Muscle of leg (tissue), 11 donors: Measurements from ENCODE around the gene XIST. TPM values are rescaled to one million over a fixed set of nuclear protein-coding genes. Genes with fewer than 3 reads are reported as not detected.
A peak's percentile ranks its signal among the peaks of the same experiment; 100 is the strongest.
"Not testable (repeated sequence)": the region's sequence is repeated elsewhere in the genome, so short reads cannot be mapped to it uniquely, and the experiment has no call there.

Experiments used
- DNase-seq: peaks from one replicate; pipeline ENCODE4 v3.0.0; 2013
- H3K27ac ChIP-seq: one replicate; pipeline ENCODE4 v1.5.1; 2013; ENCODE audit warnings: mild to moderate bottlenecking, low read length, control low read depth
- H3K27me3 ChIP-seq: one replicate; pipeline ENCODE4 v1.6.1; 2013; ENCODE audit warnings: low read length; ENCODE audit not compliant: control insufficient read depth, insufficient read depth
- H3K36me3 ChIP-seq: one replicate; pipeline ENCODE4 v1.6.1; 2013; ENCODE audit warnings: low read length; ENCODE audit not compliant: control insufficient read depth, insufficient read depth
- H3K4me1 ChIP-seq: one replicate; pipeline ENCODE4 v1.6.1; 2013; ENCODE audit warnings: low read length; ENCODE audit not compliant: control insufficient read depth, insufficient read depth
- H3K4me3 ChIP-seq: one replicate; pipeline ENCODE4 v1.5.1; 2013; ENCODE audit warnings: low read length, control low read depth
- H3K9me3 ChIP-seq: replicated peaks from 2 replicates; pipeline ENCODE4 v1.6.1; 2013; ENCODE audit warnings: low read depth, low read length; ENCODE audit not compliant: control insufficient read depth
- WGBS: methylation state at CpG from one replicate; pipeline ENCODE4 v1.1.5; 2013; ENCODE audit warnings: missing lambda C conversion rate; ENCODE audit not compliant: insufficient coverage; 5-methylcytosine and 5-hydroxymethylcytosine counted together
- polyA plus RNA-seq, 8 donors: library from polyadenylated mRNA; unstranded; fragments of 120-200 nt; gene quantifications; one replicate each; pipeline versions ENCODE4 v1.2.1 to v1.2.3, GENCODE V29; 2013; ENCODE audit warnings: inconsistent platforms in 1 of 8, low replicate concordance in 1 of 8; ENCODE audit not compliant: insufficient read length in 8 of 8, insufficient read depth in 1 of 8
- total RNA-seq: library from RNA; stranded (reverse); fragments of 120-200 nt; gene quantifications from one replicate; pipeline ENCODE4 v1.2.4, GENCODE V29; 2013

Gene XIST
- total and polyA plus RNA-seq, 9 donors, result 0.15 to 253 (median 0.56) TPM

DNA sequence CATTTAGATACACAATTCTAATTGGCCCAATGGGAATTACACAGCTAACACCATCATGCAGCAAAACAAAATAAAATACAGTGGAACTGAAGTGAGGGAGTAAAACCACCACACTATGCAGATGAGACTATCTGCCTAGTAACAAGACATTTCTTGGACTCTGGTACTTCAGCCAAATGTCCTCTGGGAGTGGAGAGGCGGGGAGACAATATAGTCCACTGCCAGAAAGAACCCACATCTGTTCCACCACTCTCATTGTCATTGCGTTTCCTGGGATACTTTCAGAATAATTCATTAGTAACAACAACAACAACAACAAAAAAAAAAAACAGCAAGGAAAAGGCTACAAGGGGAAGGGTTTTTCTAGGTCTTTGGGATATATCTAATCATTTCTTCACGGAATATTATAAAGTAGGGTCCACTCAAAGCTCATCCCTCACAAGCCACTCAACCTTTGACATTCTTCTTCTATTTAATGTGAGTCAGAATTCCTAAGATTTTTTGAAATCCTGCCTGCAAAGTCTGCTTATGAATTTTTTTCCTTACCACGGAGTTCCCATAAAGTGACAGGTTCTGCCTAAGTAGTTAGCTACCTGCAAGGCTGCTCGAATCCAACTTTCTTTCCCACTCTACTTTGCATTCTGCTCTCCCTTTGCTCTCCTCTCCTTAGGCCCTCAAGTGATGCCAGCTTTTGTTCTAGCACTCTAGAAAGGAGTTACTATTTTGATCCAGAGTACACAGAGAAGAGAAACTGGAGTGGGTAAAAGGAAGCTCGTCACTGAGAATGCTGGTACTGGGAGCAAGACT lies 34.9 kb downstream of the XIST start:
- Histone ChIP-seq H3K4me1 (no peaks in the 10 kb centered on the region), H3K36me3 (peaks cover 3% of the 10 kb centered on the region)
- WGBS, result 73% methylated on average over 2 of the region's 6 CpGs

DNA sequence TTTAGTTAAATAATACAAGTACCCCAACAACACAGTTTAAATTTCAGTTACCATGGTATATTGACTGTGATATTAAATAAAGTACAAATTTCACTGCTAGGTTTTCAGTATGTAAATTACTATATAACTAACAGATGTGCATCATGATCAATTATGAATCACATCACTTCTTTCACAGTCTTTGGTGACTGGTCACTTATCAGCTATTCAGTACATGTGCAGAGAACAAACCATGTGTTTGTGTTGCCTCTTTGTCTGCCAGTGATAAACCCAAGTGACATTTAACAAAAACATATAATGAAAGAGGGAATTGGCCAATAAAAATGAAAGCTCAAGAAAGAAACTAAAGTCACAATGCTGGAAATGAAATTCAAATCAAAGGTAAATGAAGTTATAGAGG lies 40.3 kb downstream of the XIST start:
- no peaks in the 10 kb centered on the region for H3K27me3 ChIP-seq
- H3K36me3 ChIP-seq, result no peaks in the 10 kb centered on the region
- no peaks in the 10 kb centered on the region for H3K9me3 ChIP-seq
- no peak overlapping the region for H3K27ac ChIP-seq
- no peak for DNase-seq
- H3K4me1 ChIP-seq, result no peaks in the 10 kb centered on the region
- no peak overlapping the region for H3K4me3 ChIP-seq

More for the DNA sequence above, 34.9 kb downstream of the XIST start:
- DNase-seq, result peak; percentile 70
- Histone ChIP-seq H3K4me3 (no peak overlapping the region), H3K9me3 (no peaks in the 10 kb centered on the region), H3K27ac (no peak overlapping the region), H3K27me3 (no peaks in the 10 kb centered on the region)

DNA sequence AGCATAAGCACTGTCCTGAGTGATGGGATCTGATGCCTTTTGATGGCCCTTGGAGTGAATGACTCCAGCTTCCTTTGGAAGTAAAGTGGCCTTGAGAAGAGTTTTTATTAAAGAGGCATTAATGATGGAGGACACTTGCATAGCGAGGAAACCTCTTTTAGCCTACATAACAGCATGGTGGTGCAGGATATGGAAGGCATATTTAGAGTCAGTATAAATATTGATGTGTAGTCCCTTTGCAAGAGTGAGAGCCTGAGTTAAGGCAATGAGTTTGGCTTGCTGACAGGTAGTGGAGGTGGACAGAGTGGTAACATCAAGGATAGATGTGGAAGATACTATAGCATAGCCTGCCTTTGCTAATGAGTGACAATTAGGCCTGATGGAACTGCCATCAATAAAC lies 48.4 kb downstream of the XIST start:
- WGBS, result no CpG with 5 or more reads among the region's 1 CpG
- H3K4me1 ChIP-seq, H3K27me3 ChIP-seq, H3K4me3 ChIP-seq, DNase-seq, H3K9me3 ChIP-seq, H3K27ac ChIP-seq, H3K36me3 ChIP-seq: not testable (repeated sequence)

DNA sequence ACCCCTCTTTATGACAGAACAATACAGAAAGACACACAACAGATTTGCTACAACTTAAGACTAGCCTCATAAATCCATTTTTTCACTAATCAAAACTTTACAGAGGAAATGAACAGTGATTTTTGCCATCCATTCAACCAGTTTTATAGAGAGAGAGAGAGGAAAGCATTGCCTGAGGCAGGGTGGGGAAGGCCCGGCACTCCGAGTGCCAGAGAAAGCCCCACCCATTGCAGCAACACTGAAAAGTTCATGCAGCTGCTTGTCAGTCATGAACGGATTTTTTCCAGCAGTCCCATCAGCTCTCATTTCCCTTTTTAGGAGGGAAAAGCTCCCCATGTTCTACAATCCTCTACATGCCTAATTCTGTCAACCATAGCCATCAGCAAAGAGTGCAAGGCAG lies 52.6 kb downstream of the XIST start:
- no peak for DNase-seq

DNA sequence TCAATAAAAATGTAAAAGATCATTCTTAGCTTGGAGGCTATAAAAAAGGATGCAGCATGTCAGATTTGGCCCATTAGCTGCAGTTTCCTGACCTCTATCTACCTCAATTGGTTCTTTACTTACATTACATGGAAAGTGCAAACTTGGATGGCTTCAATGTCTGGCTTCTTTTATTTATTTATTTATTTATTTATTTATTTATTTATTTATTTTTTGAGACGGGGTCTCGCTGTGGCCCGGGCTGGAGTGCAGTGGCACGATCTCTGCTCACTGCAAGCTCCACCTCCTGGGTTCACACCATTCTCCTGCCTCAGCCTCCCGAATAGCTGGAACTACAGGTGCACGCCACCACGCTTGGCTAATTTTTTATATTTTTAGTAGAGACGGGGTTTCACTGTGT lies 60.0 kb downstream of the XIST start:
- not testable (repeated sequence) for H3K4me1 ChIP-seq, H3K27ac ChIP-seq, H3K9me3 ChIP-seq, H3K36me3 ChIP-seq, H3K4me3 ChIP-seq, H3K27me3 ChIP-seq, DNase-seq
- no CpG with 5 or more reads among the region's 8 CpGs for WGBS

More for the DNA sequence above, 52.6 kb downstream of the XIST start:
- no peak overlapping the region for H3K4me3 ChIP-seq
- no peaks in the 10 kb centered on the region for H3K4me1 ChIP-seq
- H3K36me3 ChIP-seq, result no peaks in the 10 kb centered on the region
- H3K27me3 ChIP-seq, result peaks cover 4% of the 10 kb centered on the region
- WGBS, result no CpG with 5 or more reads among the region's 3 CpGs
- H3K9me3 ChIP-seq, result no peaks in the 10 kb centered on the region
- H3K27ac ChIP-seq, result no peak overlapping the region

DNA sequence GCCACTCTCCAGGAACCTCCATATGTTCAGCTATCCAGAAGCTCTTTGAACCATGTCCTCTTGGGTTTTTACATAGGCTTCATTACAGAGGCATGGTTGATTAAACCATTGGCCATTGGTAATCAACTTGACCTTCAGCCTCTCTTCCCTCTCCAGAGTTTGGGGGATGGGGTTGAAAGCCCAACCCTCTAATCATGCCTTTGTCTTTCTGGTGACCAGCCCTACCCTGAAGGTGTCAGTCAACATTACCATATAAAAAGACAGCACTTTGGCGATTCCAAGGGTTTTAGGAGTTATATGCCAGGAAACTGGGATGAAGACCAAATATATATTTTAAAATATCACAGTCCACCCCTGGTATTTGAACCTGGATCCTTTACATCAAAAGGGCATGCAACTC lies 67.0 kb downstream of the XIST start:
- H3K9me3 ChIP-seq, result no peaks in the 10 kb centered on the region
- WGBS, result no CpG with 5 or more reads among the region's 1 CpG
- H3K36me3 ChIP-seq, result no peaks in the 10 kb centered on the region
- DNase-seq, result no peak
- no peak overlapping the region for H3K4me3 ChIP-seq
- no peak overlapping the region for H3K27ac ChIP-seq
- no peaks in the 10 kb centered on the region for H3K4me1 ChIP-seq
- H3K27me3 ChIP-seq, result peaks cover 7% of the 10 kb centered on the region
